ENCODE data around the gene TMEM255B. TPM values are rescaled to one million over a fixed set of nuclear protein-coding genes. Genes with fewer than 3 reads are reported as not detected.
"Not testable (repeated sequence)": the region's sequence is repeated elsewhere in the genome, so short reads cannot be mapped to it uniquely, and the experiment has no call there.

Gene TMEM255B
- polyA plus RNA-seq, 1 donor, result 5.4 TPM

GRCh38 chr13:113748862-113749451 is 10.1 kb upstream of the TMEM255B start:
- no peak for DNase-seq

DNA sequence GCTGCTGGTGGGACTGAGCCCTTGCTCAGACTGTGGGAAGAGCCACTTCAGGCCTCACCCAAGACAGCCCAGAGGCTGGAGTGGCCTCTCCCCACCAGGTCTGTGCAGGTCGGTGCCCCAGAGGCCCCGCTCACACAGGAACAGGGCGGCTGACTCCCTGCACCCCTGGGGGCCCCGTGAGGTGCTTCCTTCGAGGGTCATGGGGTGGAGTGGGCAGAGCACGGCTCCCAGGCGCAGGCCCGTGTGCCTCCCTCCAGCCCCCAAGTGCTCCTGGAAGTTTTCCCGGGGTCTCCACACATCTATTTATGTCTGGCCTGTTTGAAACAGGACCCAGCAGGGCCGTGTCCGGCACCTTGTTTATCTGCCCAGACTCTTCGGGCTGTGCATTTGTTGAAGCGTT is 9.5 kb upstream of the TMEM255B start:
- no peak for DNase-seq

- DNase-seq, result no peak
These were observed 9.1 kb upstream of the TMEM255B start for GRCh38 chr13:113749967-113750366.

DNA sequence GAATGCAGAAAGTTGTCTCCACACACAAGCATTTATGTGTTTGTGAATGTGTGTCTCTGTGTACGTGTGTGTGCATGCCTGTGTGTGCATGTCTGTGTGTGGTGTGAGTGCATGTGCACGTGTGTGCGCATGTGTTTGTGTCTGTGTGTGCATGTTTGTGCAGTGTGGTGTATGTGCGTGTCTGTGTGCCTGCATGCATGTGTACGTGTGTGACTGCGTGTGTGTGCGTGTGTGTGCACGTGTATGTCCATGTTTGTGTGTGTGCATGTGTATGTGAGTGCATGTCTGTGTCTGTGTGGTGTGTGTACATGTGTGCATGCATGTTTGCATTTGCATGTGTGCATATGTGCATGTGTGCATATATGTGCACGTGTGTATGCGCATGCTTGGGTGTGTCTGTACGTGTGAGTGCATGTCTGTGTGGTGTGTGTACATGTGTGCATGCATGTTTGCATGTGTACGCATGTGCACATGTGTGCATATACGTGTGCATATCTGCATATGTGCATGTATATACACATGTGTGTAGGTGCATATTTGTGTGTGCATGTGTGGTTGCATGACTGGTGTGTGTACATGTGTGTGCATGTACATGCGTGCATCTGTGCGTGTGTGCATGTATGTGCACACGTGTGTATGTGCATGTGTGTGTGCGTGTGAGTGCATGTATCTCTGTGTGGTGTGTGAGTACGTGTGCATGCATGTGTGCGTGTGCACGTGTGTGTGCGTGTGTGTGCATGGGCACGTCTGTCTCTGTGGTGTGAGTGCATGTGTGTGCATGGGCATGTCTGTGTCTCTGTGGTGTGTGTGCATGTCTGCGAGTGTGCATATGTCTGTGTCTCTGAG is 8.2 kb upstream of the TMEM255B start:
- DNase-seq, result no peak

GRCh38 chr13:113751491-113751890 is 7.5 kb upstream of the TMEM255B start:
- no peak for DNase-seq

- DNase-seq, result not testable (repeated sequence)
These were observed 6.6 kb upstream of the TMEM255B start for GRCh38 chr13:113752211-113752986.

DNA sequence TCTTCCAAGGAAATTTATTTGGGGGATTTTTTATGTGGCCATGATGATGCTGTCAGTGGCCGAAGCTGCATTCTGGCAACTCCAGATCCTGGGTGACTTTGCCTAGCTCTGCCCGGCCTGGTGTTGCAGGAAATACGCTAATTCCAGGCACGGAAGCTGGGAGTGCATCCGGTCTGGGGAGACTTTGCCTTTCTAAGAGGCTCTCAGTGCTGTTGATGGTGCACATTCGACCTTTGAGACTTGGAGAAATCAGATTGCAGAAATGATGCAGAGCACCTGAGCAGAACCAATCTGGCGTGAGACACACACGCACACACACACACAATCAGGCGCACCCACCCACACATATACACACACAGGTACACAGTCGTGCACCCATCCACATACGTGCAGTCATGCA is 5.9 kb upstream of the TMEM255B start:
- DNase-seq, result no peak

DNA sequence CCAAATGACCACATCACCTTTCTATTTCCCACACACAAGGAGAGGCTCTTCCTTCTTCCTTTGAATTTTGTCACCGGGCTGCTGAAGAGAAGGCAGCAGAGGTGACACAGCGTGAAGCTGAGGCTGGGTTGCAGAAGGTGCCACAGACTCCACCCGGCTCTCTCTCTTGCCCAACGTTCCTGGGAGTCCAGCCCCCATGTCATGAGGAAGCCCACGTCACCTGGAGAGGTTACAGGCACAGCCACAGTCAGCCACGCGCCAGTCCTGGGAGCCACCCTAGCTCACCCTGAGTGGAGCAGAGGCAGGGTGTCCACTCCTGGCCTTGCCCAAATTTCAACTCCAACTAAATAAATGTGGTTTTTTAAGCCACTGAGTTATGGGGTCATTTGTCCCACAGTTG is 4.8 kb upstream of the TMEM255B start:
- no peak for DNase-seq

DNA sequence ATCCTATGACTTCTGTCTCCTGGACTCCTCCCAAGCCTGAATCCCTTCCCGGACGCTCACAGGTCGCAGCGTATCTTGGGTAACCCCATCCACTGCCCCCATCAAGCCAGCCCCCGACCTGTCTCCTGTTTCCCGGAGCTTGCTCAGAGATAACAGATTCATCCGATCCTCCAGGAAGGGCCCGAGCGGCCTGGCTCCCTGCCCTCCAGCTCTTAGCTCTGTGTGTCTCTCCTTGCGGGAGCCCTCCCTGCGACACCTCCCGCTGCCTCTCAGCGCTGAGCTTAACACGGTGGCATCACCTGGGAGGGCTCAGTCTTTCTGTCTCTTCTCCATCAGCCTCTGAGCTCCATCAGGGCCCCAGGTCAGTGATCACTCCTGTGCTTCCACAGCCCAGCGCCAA is 4.3 kb upstream of the TMEM255B start:
- DNase-seq, result no peak

GRCh38 chr13:113756441-113757097 is 2.5 kb upstream of the TMEM255B start:
- no peak for DNase-seq

DNA sequence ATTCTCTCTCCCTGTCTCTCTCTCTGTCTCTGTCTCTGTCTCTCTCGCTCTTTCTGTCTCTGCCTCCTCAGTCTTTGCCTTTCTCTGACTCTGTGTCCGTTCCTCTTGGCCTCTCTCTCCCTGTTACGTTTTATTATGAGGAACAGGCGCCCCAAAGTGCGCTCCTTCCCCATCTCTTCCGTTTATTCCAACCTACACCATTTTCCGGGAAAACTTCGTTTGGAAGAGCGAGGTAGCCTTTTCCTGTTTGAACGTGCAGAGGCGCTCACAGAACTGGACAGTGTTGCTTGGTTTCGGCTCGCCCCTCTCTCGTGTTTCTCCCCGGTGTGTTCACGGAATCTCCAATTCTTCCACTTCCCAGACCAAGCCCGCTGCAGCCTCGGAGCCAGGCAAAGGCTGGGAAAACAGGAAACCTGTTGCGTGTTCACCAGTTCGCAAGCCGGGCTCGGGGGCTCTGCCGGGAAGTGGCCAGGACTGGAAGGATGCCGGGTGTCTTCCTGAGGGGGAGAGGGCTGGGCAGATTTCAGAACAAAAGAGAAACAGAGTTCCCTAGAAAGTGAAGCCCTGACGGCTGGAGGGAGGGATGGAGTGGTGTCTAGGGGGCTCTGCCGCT is 605 bp downstream of the TMEM255B start:
- DNase-seq, result peak; percentile 19

- DNase-seq, result no peak
These were observed 2.1 kb downstream of the TMEM255B start for GRCh38 chr13:113761136-113761535.

DNA sequence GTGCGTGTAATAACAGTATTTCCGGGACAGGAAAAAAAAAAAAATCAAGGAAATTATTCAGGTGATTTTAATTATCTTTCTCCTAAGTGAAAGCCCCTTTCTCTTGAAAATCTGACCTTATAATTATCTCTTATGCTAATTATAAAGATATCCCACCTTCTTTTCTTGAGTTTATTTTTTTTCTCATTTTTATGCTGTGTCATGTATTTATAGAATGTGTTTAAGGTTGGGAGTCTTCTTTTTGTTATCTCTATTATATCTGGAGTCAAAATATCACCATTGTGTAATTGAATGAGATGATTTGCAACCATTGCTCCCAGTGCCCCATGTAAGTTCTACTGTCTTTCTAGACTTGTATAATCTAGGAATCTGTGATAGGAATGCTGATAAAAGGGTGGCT is 3.0 kb downstream of the TMEM255B start:
- DNase-seq, result no peak

GRCh38 chr13:113762538-113762937 is 3.5 kb downstream of the TMEM255B start:
- DNase-seq, result no peak

DNA sequence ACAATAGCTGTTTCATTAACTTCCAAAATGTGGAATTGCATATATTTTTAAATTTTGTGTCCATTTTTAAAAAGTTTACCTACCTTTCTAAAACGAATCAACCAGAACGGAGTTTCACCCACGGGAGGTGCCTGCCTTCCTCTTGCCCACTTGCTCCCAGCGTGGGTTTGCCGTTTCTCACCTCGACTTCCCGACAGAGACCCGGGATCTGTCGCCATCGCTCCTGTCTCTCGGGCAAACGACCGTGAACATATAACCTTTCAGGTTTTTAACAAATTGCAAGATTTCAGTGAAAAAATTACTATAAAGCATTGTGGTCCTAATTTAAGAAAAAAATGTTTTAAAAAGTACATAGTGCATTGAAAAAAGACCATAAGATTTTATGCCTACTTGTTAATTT is 4.2 kb downstream of the TMEM255B start:
- DNase-seq, result no peak

DNA sequence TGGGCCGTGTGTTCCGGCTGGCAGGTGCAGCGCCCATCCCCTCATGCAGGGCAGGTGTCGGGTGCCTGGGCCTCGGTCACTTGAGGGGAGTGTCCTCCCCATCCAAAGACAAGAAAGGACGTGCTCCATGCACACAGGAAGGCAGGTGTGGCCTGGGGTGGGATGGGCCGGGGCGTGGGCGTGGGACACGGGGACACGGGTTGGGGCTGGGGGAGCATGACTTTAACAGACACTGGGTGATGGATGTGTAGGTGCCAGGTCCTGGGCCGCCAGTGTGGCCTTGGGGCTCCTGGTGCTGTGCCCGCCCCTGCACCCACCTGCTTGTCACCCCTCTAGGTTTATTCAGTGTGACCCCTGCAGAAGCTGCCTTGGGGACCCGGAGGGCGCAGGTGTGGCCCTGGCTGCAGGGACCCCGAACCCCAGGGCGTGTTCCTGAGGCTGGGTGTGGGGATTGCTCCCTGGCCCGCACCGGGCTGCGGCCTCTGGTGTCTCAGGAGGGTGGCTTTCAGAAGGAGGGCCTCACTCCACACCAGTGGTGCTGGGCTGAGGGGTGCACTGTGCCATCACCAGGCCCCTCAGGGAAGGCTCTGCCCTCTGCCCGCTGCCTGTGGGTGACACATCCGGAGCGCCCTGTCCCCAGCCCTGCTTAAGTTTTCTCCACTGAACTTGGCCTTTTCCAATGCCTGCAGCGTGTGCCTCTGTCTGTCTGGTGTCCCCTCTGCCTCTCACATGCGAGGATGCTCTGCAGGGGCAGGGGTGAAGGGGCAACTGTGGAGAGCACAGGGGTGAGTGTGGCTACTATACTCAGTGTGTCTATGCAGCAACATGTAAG is 5.2 kb downstream of the TMEM255B start:
- DNase-seq, result no peak

DNA sequence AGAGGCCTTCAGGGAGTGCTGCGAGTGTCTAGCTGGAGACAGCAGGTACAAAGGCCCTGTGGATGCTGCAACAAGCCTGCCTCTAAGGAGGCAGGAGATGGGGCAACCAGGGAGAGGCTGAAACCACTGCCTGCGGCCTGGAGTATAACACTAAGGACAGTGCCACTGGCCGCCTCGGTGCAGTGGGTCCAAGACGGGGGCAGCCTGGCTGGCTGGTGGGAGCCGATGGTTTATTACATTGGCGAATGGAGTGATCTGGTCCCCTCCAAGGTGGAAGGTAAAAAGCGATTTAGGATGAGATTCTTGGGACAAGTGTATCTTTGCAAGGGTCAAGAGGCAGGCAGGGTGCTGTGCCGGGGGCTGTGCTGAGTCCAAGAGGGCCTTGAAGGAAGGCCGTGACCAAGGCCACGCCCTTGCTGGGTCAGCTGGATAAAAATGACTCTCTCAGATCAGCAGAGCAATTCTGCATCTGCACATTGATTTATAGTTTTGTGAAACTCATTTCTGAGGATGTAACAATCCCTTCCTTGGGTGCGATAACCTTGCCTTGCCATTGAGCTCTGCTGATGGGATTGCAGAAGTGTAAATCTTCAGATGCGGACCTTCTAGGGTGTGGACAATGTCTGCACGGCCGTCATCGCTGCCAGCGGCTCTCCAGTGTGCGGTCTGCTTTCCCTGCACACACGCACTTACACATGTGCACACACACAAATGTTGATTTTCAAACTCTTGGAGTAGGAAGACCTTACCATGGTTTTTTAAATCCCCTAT is 6.0 kb downstream of the TMEM255B start:
- DNase-seq, result no peak

DNA sequence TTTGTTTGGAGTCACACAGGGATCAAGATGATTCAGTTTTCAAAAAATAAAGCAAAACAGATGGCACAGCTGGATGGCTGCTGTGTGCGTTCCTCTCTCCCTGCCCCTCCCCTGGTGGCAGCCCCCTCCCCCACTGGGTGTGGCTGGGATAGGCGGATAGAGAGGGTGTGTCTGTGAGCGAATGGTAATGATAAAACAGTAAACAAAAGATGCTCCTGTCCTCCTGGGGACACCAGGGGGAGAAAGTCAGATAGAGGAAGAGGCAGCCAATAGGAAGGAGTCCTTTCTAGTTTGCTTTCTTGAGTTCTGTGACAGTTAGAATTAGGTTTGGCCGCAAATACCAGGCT is 6.5 kb downstream of the TMEM255B start:
- no peak for DNase-seq

GRCh38 chr13:113766035-113766800 is 7.2 kb downstream of the TMEM255B start:
- no peak for DNase-seq

- DNase-seq, result no peak
These were observed 8.3 kb downstream of the TMEM255B start for GRCh38 chr13:113767366-113767765.
